ENCODE measurements around the gene PLCD1. TPM values are rescaled to one million over a fixed set of nuclear protein-coding genes. Genes with fewer than 3 reads are reported as not detected.

Gene PLCD1
- total and polyA plus RNA-seq, 2 experiments from 2014 or later: 18.8 to 21.4 TPM

DNA sequence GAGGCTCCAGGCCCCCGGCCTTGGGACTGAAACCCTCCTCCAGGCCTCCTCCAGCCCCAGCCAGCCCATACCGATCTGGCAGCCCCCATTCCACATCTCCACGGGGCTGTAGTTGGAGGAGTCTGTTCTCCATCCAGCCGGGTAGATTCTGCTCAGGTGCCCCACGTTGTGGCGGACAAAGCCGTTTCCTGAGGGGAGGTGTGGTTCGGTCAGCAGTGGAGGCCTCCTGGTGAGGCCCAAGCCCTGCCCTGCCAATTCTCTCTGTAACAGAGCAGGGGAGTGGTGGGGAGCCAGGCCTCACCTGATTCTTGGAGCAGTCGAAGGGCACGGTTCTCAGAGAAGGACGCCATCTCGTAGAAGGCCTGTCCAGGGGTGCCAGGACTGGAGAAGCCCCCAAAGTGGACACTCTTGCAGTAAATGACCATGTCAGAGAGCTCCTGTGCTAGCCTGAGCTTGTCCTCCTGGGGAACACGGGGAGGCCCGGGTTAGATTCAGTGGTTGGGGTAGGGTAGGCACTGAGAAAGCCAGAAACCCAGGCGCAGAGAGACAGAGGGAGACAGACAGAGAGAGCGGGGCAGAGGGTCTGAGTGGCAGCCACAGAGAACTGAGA lies 20.4 kb downstream of the PLCD1 start:
- Histone ChIP-seq H3K4me2 (ENCODE audit: unreplicated experiment) (no peak overlapping the region), H3K4me1 (ENCODE audit: insufficient read depth) (no peaks in the 10 kb centered on the region), H3K79me2 (ENCODE audit: insufficient read depth) (no peaks in the 10 kb centered on the region), H3K9me3 (ENCODE audit: low read depth) (no peaks in the 10 kb centered on the region), H3K27me3 (replicated peaks; ENCODE audit: insufficient read depth) (no peaks in the 10 kb centered on the region), H4K20me1 (ENCODE audit: insufficient read depth) (no peaks in the 10 kb centered on the region), H3F3A (ENCODE audit: insufficient read depth) (no peaks in the 10 kb centered on the region), H3K27ac (no peak overlapping the region), H3K4me3 (no peak overlapping the region), H3K36me3 (ENCODE audit: low read depth) (no peaks in the 10 kb centered on the region), H3K9me2 (ENCODE audit: insufficient read depth) (no peaks in the 10 kb centered on the region), H3K9ac (no peak overlapping the region), H2AFZ (no peak overlapping the region)
- no peak for TF ChIP-seq EZH2phosphoT487 (IDR thresholded peaks at IDR 0.05; ENCODE audit: insufficient read depth, low read depth)
- no peak for TF ChIP-seq EZH2 (IDR thresholded peaks at IDR 0.05; ENCODE audit: insufficient read depth, poor library complexity, severe bottlenecking)
- 85 to 86% methylated on average over 16 of the region's 16 CpGs for WGBS, 2 experiments (ENCODE audit: low coverage in 1 of 2, low lambda C conversion rate in 2 of 2, missing lambda C conversion rate in 2 of 2)
- in situ Hi-C loops (cut with MboI): no loop called here
- DNase-seq: no peak

DNA sequence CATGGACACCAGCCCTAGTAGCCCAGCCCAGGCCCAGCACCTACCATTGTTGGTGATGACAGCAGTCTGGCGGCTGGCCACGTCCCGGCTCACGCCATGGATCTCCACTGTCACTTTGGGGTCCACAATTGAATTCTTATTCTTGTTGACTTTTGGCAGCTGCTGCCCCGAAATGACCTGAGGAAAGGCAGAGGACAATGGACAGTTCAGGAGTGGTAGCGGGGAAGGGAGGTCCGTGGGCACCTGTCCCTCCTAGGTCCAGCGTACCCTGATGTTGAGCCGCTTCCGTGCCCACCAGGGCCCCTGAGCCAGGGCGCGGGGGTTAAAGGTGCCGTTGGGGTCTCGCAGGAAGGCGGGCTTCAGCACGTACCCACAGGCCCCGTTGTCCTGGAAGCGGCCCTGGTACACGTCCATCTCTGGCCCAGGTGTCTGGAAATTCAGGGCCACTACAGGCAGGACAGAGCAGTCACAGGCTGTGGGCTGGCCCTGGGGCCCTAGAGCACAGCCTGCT lies 21.2 kb downstream of the PLCD1 start:
- Histone ChIP-seq H3K4me1 (ENCODE audit: insufficient read depth) (no peaks in the 10 kb centered on the region), H3K36me3 (ENCODE audit: low read depth) (no peaks in the 10 kb centered on the region), H3K9ac (no peak overlapping the region), H3K4me3 (no peak overlapping the region), H3K9me2 (ENCODE audit: insufficient read depth) (no peaks in the 10 kb centered on the region), H3K27ac (no peak overlapping the region), H3K9me3 (ENCODE audit: low read depth) (no peaks in the 10 kb centered on the region), H2AFZ (no peak overlapping the region), H3F3A (ENCODE audit: insufficient read depth) (no peaks in the 10 kb centered on the region), H3K79me2 (ENCODE audit: insufficient read depth) (no peaks in the 10 kb centered on the region), H3K4me2 (ENCODE audit: unreplicated experiment) (no peak overlapping the region), H4K20me1 (ENCODE audit: insufficient read depth) (no peaks in the 10 kb centered on the region), H3K27me3 (replicated peaks; ENCODE audit: insufficient read depth) (no peaks in the 10 kb centered on the region)
- 94% methylated on average over 17 to 18 of the region's 19 CpGs for WGBS, 2 experiments (ENCODE audit: low coverage in 1 of 2, low lambda C conversion rate in 2 of 2, missing lambda C conversion rate in 2 of 2)
- no peak for TF ChIP-seq EZH2 (IDR thresholded peaks at IDR 0.05; ENCODE audit: insufficient read depth, poor library complexity, severe bottlenecking)
- no peak for TF ChIP-seq EZH2phosphoT487 (IDR thresholded peaks at IDR 0.05; ENCODE audit: insufficient read depth, low read depth)
- in situ Hi-C loops (cut with MboI): no loop called here
- DNase-seq: no peak

DNA sequence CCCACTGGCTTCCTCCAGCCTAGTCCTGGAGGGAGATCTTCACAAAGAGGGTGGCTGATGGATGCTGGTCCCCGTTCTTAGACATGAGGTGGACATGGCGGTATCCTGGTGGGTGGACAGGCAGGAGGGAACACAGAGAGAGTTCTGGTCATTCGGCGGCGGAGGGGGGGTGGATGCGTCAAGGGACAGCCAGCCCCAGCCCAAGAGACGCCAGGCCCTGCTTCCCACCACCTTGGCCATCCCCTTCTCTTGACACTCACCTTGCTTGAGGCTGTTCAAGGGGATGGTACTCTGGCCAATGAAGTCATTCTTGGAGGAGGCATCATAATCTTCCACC lies 21.7 kb downstream of the PLCD1 start:
- Histone ChIP-seq H2AFZ (no peak overlapping the region), H3K79me2 (ENCODE audit: insufficient read depth) (no peaks in the 10 kb centered on the region), H3F3A (ENCODE audit: insufficient read depth) (no peaks in the 10 kb centered on the region), H3K4me3 (no peak overlapping the region), H3K27me3 (replicated peaks; ENCODE audit: insufficient read depth) (no peaks in the 10 kb centered on the region), H4K20me1 (ENCODE audit: insufficient read depth) (no peaks in the 10 kb centered on the region), H3K27ac (no peak overlapping the region), H3K9ac (no peak overlapping the region), H3K4me1 (ENCODE audit: insufficient read depth) (no peaks in the 10 kb centered on the region), H3K9me2 (ENCODE audit: insufficient read depth) (no peaks in the 10 kb centered on the region), H3K4me2 (ENCODE audit: unreplicated experiment) (no peak overlapping the region), H3K36me3 (ENCODE audit: low read depth) (no peaks in the 10 kb centered on the region), H3K9me3 (ENCODE audit: low read depth) (no peaks in the 10 kb centered on the region)
- DNase-seq: no peak
- in situ Hi-C loops (cut with MboI): no loop called here
- TF ChIP-seq EZH2phosphoT487 (IDR thresholded peaks at IDR 0.05; ENCODE audit: insufficient read depth, low read depth) (no peak), EZH2 (IDR thresholded peaks at IDR 0.05; ENCODE audit: insufficient read depth, poor library complexity, severe bottlenecking) (no peak)
- 75 to 82% methylated on average over 7 of the region's 7 CpGs for WGBS, 2 experiments (ENCODE audit: low coverage in 1 of 2, low lambda C conversion rate in 2 of 2, missing lambda C conversion rate in 2 of 2)

DNA sequence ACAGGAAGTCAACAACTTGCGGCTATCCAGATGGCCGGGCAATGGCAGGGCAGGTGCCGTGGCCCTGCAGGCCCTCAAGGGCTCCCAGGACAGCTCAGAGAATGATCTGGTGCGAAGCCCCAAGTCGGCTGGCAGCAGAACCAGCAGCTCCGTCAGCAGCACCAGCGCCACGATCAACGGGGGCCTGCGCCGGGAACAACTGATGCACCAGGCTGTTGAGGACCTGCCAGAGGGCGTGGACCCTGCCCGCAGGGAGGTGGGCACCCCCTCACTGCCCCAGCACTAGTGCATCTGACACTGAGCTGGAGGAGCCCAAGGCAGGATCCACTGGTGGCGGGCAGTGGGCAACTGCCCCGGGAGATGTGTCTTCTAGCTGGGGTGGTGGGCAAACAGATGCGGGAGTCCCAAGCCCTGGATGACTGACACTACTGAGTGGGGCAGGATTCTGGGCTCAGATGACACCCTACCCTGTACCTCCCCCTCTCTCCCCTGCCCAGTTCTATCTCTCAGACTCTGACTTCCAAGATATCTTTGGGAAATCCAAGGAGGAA lies 22.9 kb downstream of the PLCD1 start:
- WGBS, 2 experiments (ENCODE audit: low coverage in 1 of 2, low lambda C conversion rate in 2 of 2, missing lambda C conversion rate in 2 of 2): 90 to 93% methylated on average over 11 to 14 of the region's 16 CpGs
- no peaks in the 10 kb centered on the region for H4K20me1 ChIP-seq (ENCODE audit: insufficient read depth)
- H3K4me1 ChIP-seq (ENCODE audit: insufficient read depth): no peaks in the 10 kb centered on the region
- no peaks in the 10 kb centered on the region for H3F3A ChIP-seq (ENCODE audit: insufficient read depth)
- H2AFZ ChIP-seq: no peak overlapping the region
- no peak overlapping the region for H3K4me3 ChIP-seq
- in situ Hi-C loops (cut with MboI): no loop called here
- no peaks in the 10 kb centered on the region for H3K9me3 ChIP-seq (ENCODE audit: low read depth)
- H3K36me3 ChIP-seq (ENCODE audit: low read depth): no peaks in the 10 kb centered on the region
- DNase-seq: no peak
- no peak overlapping the region for H3K27ac ChIP-seq
- H3K79me2 ChIP-seq (ENCODE audit: insufficient read depth): no peaks in the 10 kb centered on the region
- H3K27me3 ChIP-seq (replicated peaks; ENCODE audit: insufficient read depth): no peaks in the 10 kb centered on the region
- no peak overlapping the region for H3K4me2 ChIP-seq (ENCODE audit: unreplicated experiment)
- H3K9me2 ChIP-seq (ENCODE audit: insufficient read depth): no peaks in the 10 kb centered on the region
- TF ChIP-seq EZH2 (IDR thresholded peaks at IDR 0.05; ENCODE audit: insufficient read depth, poor library complexity, severe bottlenecking): no peak
- TF ChIP-seq EZH2phosphoT487 (IDR thresholded peaks at IDR 0.05; ENCODE audit: insufficient read depth, low read depth): no peak
- no peak overlapping the region for H3K9ac ChIP-seq

Measured in GM23248 (cell line).